Right lobe of liver (tissue), 6 donors: Measurements from ENCODE around the gene FXYD6. TPM values are rescaled to one million over a fixed set of nuclear protein-coding genes. Genes with fewer than 3 reads are reported as not detected.

Experiments
- ATAC-seq, 4 donors: fragments of 200-7000 bp; cut with Tn5 transposase; one replicate each; pipeline ENCODE4 v1.9.1; 2020; ENCODE audit warnings: mild to moderate bottlenecking in 4 of 4, moderate library complexity in 4 of 4
- DNase-seq, 3 donors: peaks; one replicate each; pipeline ENCODE4 v3.0.0-alpha.2; 2020
- H3K27ac ChIP-seq, 3 donors: fragments of 200-600 bp; one replicate each; pipeline ENCODE4 v1.8.0; 2022
- H3K27me3 ChIP-seq, 2 donors: fragments of 200-600 bp; one replicate each; pipeline ENCODE4 v1.8.0; 2022
- H3K36me3 ChIP-seq, 4 donors: fragments of 200-600 bp; sonication (generic) in 1 of 4; one replicate each; pipeline versions ENCODE4 v1.5.1 to v1.8.0; 2017 to 2022; ENCODE audit warnings: control low read depth in 1 of 4
- H3K4me1 ChIP-seq, 4 donors: fragments of 200-600 bp; sonication (generic) in 1 of 4; one replicate each; pipeline versions ENCODE4 v1.5.1 to v1.8.0; 2017 to 2022; ENCODE audit warnings: control low read depth in 1 of 4
- H3K4me3 ChIP-seq, 3 donors: fragments of 200-600 bp; one replicate each; pipeline ENCODE4 v1.8.0; 2022
- H3K9me3 ChIP-seq, 4 donors: fragments of 200-600 bp; sonication (generic) in 1 of 4; one replicate each; pipeline versions ENCODE4 v1.5.1 to v1.8.0; 2017 to 2022; ENCODE audit warnings: control low read depth in 1 of 4
- POLR2A ChIP-seq: fragments of 450-650 bp; IDR thresholded peaks from one replicate; pipeline ENCODE4 v1.6.1; 2017; ENCODE audit warnings: antibody characterized with exemption, mild to moderate bottlenecking
- WGBS: methylation state at CpG from one replicate; pipeline ENCODE4 v1.1.6; 2018; ENCODE audit warnings: low coverage, low lambda C conversion rate; ENCODE audit not compliant: insufficient coverage; ENCODE audit errors: missing lambda C conversion rate; 5-methylcytosine and 5-hydroxymethylcytosine counted together
- intact Hi-C, 2 donors: fragments of 100-400 bp; cut with DNase I; formaldehyde crosslinking; loops; one replicate each; pipeline versions ENCODE4 v1.11.2 to v1.14.1; 2022
- total RNA-seq, 6 experiments: library from RNA; depleted of rRNA in 2 of 6; stranded (reverse); fragments of >200 nt in 2 of 6; fragmentation: NEBNext Ultra II Directional in 3 of 6; extraction: Animal tissue kit (Norgen Biotek cat#: 25700) in 3 of 6; gene quantifications; one replicate each; pipeline versions ENCODE4 v1.1.0 to v1.2.4, GENCODE V29; 2016 to 2023
- TF ChIP-seq, protein P1 (sequence below), 4 donors: fragments of 200-600 bp in 3 of 4; fragments of 450-650 bp in 1 of 4; IDR thresholded peaks; one replicate each; pipeline versions ENCODE4 v1.5.1 to v1.8.0; 2016 to 2022; ENCODE audit warnings: antibody characterized with exemption in 4 of 4, mild to moderate bottlenecking in 2 of 4
- donor health status: DM: no; HTN: yes; CAD: no.
- donor health status: DM: no; HTN: no; CAD: no.
- donor health status: DM: no; HTN: no; CAD: no.
- donor health status: DM: no; HTN: yes; CAD: no.
- donor health status: DM: no; HTN: yes; CAD: no.

FXYD6 gene
- total RNA-seq, 6 experiments from 2014 or later, result 4.9 to 14.4 (median 8.9) TPM

DNA sequence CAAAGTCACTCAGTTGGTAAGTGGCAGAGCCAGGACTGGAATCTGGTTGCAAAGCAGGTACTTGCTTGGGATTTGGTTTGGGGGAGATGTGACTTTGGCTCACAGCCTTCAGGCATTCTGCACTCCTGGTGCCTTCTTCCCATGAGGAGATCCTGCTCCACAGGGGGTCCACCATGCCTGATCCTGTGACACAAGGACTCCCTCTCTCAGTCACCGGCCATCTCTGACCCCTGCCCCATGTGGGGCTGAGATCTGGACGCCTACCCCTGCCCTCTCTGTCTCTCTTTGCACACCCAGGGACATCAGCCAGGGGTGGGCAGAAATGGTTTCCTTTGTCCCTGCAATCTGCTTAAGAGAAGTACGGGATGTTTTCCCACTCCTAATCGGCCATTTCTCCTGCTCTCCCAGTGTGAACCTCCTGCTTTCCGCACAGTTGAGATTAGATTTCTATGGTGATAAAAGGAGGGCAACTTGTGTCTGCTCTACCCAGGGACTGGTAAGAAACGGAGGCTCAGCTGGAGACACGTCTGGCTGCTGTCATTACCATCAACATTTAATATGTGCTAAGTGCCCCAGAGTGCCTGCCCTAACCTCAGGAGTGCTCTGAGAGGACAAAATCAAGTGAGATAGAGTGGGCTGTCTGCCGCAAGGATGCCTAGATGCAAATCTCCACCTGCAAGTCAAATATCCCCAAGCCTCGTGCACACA lies 11.1 kb upstream of the FXYD6 start:
- ATAC-seq, result no peak
- Histone ChIP-seq H3K9me3 (no peaks in the 10 kb centered on the region), H3K36me3 (no peaks in the 10 kb centered on the region), H3K27ac (no peak overlapping the region), H3K27me3 (no peaks in the 10 kb centered on the region), H3K4me3 (no peak overlapping the region), H3K4me1 (no peaks in the 10 kb centered on the region)
- no peak for TF ChIP-seq POLR2A
- TF ChIP-seq, protein P1, sequence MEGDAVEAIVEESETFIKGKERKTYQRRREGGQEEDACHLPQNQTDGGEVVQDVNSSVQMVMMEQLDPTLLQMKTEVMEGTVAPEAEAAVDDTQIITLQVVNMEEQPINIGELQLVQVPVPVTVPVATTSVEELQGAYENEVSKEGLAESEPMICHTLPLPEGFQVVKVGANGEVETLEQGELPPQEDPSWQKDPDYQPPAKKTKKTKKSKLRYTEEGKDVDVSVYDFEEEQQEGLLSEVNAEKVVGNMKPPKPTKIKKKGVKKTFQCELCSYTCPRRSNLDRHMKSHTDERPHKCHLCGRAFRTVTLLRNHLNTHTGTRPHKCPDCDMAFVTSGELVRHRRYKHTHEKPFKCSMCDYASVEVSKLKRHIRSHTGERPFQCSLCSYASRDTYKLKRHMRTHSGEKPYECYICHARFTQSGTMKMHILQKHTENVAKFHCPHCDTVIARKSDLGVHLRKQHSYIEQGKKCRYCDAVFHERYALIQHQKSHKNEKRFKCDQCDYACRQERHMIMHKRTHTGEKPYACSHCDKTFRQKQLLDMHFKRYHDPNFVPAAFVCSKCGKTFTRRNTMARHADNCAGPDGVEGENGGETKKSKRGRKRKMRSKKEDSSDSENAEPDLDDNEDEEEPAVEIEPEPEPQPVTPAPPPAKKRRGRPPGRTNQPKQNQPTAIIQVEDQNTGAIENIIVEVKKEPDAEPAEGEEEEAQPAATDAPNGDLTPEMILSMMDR (IDR thresholded peaks at IDR 0.05), result no peak
- peak in 1 of 3 donors; percentile 15 for DNase-seq
- 39% methylated on average over 3 of the region's 9 CpGs for WGBS
- intact Hi-C loops, result no loop called here

GRCh38 chr11:117885777-117886176 lies 9.3 kb upstream of the FXYD6 start:
- no peak overlapping the region for H3K4me3 ChIP-seq
- intact Hi-C loops, result no loop called here
- H3K27me3 ChIP-seq, result no peaks in the 10 kb centered on the region
- peak in 1 of 3 donors; percentile 49 for DNase-seq
- ATAC-seq, result peak; percentile 62 to 77 (median 66)
- H3K36me3 ChIP-seq, result no peaks in the 10 kb centered on the region
- WGBS, result 37% methylated on average over 3 of the region's 11 CpGs
- H3K4me1 ChIP-seq, result no peaks in the 10 kb centered on the region
- peak overlapping the region in 2 of 3 donors; percentile 6 to 26 for H3K27ac ChIP-seq
- TF ChIP-seq, protein P1 (IDR thresholded peaks at IDR 0.05), result no peak
- TF ChIP-seq POLR2A, result no peak
- no peaks in the 10 kb centered on the region for H3K9me3 ChIP-seq

DNA sequence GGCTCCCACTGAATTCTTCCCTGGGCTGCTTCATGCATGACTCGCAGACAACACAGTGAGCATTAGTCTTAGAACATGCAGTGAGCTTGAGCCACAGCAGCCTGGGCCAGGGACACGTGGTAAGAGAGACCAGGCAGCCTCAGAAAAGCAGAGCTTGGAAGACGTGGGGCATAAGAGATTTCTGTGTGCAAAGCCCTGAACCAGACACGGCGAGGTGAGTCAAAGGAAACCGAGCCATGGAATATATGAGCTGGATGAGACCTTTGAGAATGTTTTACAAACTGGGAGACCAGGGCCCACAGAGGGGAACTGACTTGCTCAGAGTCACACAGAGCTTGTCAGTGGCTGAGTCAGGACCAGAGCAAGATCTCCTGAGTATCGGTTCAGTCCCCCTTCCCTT lies 8.5 kb upstream of the FXYD6 start:
- H3K27ac ChIP-seq, result no peak overlapping the region
- H3K4me1 ChIP-seq, result no peaks in the 10 kb centered on the region
- no peaks in the 10 kb centered on the region for H3K36me3 ChIP-seq
- TF ChIP-seq, protein P1 (IDR thresholded peaks at IDR 0.05), result no peak
- no peak for TF ChIP-seq POLR2A
- intact Hi-C loops, result no loop called here
- no peaks in the 10 kb centered on the region for H3K9me3 ChIP-seq
- H3K27me3 ChIP-seq, result no peaks in the 10 kb centered on the region
- 76% methylated on average over 6 of the region's 7 CpGs for whole genome bisulfite sequencing
- H3K4me3 ChIP-seq, result no peak overlapping the region
- DNase-seq (no peak), ATAC-seq (no peak)

DNA sequence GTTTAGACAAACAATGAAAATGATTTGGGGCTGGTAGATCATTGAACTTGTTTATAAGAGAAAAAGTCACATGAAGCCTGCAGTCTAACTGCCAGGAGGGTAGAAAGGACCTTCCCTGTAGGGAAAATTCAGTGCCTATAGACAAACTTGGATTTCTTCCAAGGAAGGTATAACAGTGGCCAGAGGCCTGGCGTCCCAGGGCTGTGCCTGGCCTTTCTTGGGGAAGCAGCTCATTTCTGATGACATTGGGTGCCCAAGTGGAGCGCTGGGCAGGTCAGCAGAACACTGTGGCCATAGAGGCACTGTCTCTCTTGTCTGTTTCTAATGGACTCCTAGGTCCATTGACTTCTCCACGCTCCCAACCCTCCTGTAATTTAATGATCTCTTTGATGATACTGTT lies 6.6 kb upstream of the FXYD6 start:
- intact Hi-C loops, result no loop called here
- Histone ChIP-seq H3K27me3 (no peaks in the 10 kb centered on the region), H3K36me3 (no peaks in the 10 kb centered on the region), H3K27ac (no peak overlapping the region), H3K4me3 (no peak overlapping the region), H3K9me3 (no peaks in the 10 kb centered on the region), H3K4me1 (no peaks in the 10 kb centered on the region)
- DNase-seq (no peak), ATAC-seq (no peak)
- TF ChIP-seq, protein P1 (IDR thresholded peaks at IDR 0.05), result no peak
- TF ChIP-seq POLR2A, result no peak
- 35% methylated on average over 2 of the region's 3 CpGs for WGBS
